ENCODE measurements around the gene MUC22.
"Not testable (repeated sequence)": the region's sequence is repeated elsewhere in the genome, so short reads cannot be mapped to it uniquely, and the experiment has no call there.

GRCh38 chr6:31053187-31053586 is 42.9 kb downstream of the MUC22 start:
- TF ChIP-seq CTCF (IDR thresholded peaks at IDR 0.05; ENCODE audit: low read length); EZH2 (IDR thresholded peaks at IDR 0.05; ENCODE audit: borderline replicate concordance, low read length): not testable (repeated sequence)
